ENCODE data around the gene PSMA3.

GRCh38 chr14:58297412-58297761 lies 52.7 kb downstream of the PSMA3 start:
- TF ChIP-seq CTCF (conservative IDR thresholded peaks at IDR 0.05; ENCODE audit: low read depth, low read length) = no peak
- TF ChIP-seq EZH2 (IDR thresholded peaks at IDR 0.05; ENCODE audit: borderline replicate concordance, low read depth, low read length, poor library complexity, severe bottlenecking) = no peak
